Activated CD4-positive, alpha-beta T cell treated with anti-CD3 and anti-CD28 coated beads, Interleukin-2, amount 10 ng/mL, durations not matched to agents 24 days and 14 days (primary cell): ENCODE results near the gene TRIM10. TPM values are rescaled to one million over a fixed set of nuclear protein-coding genes. Genes with fewer than 3 reads are reported as not detected.
"Not testable (repeated sequence)": the region's sequence is repeated elsewhere in the genome, so short reads cannot be mapped to it uniquely, and the experiment has no call there.

Experiments used
- DNase-seq: peaks from one replicate; pipeline ENCODE4 v3.0.0; 2022
- H3K27ac Mint-ChIP-seq: one replicate; pipeline ENCODE4 v1.8.0; 2022; ENCODE audit warnings: mild to moderate bottlenecking, mixed read lengths
- H3K27me3 Mint-ChIP-seq: one replicate; pipeline ENCODE4 v1.8.0; 2022; ENCODE audit warnings: mixed read lengths
- H3K36me3 Mint-ChIP-seq: one replicate; pipeline ENCODE4 v1.8.0; 2022; ENCODE audit warnings: low read depth, mild to moderate bottlenecking, mixed read lengths
- H3K4me1 Mint-ChIP-seq: one replicate; pipeline ENCODE4 v1.8.0; 2021; ENCODE audit warnings: mixed read lengths
- H3K4me3 Mint-ChIP-seq: one replicate; pipeline ENCODE4 v1.8.0; 2022; ENCODE audit warnings: mild to moderate bottlenecking, moderate library complexity, mixed read lengths
- H3K9me3 Mint-ChIP-seq: one replicate; pipeline ENCODE4 v1.8.0; 2021; ENCODE audit warnings: mixed read lengths
- intact Hi-C: fragments of 100-400 bp; cut with micrococcal nuclease; formaldehyde crosslinking; loops from one replicate; pipeline ENCODE4 v1.15.1; 2023
- total RNA-seq: library from RNA; stranded (reverse); gene quantifications from 2 replicates; pipeline ENCODE4 v1.2.3, GENCODE V29; 2022

The TRIM10 gene
- total RNA-seq, 1 donor from 2014 or later = 0.07 TPM

DNA sequence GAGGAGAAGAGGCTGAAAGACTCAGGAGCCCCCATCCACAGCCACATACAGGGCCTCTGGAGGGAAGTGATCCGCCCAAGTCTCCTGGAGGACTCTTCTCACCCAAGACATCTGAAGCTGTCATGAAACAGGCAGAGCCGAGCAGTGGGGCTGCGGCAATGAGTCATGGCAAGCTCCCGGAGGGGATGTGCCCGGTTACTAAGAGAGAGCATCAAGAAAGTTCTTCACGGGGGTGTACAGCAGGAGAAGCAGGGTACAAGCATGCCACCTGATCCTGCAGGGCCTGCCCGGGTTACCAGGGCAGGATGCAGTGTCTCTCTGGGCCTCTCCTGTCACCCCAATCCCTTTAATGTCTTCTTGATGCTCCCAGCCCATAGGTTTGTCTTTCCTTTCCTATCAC is 31.1 kb upstream of the TRIM10 start:
- intact Hi-C loops = no loop called here

DNA sequence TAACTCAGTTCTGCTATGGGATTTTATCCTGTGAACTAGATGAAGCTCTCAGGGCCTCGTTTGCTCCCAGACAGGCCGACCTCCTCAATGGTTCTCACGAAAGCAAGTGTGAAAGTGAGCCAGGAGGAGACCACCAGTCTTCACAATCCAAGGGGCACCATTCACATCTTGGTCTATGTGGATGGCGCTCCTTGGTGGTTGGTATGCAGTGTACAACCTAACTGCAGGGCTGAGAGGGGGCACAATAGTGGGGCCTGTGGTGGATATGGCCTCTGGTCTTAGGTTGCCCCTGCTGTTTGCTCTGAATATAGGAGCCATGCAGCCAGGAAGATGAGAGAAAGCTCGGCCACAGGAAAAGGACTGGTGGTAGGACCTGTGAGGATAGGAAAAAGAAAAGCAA is 27.5 kb upstream of the TRIM10 start:
- intact Hi-C loops = no loop called here
- Mint-ChIP-seq H3K36me3 (peaks cover 71% of the 10 kb centered on the region), H3K9me3 (no peaks in the 10 kb centered on the region)

More for the DNA sequence above, 31.1 kb upstream of the TRIM10 start:
- Mint-ChIP-seq H3K4me3 (no peak overlapping the region), H3K27me3 (no peaks in the 10 kb centered on the region), H3K9me3 (no peaks in the 10 kb centered on the region), H3K4me1 (peaks cover under 1% of the 10 kb centered on the region), H3K27ac (no peak overlapping the region), H3K36me3 (peaks cover 57% of the 10 kb centered on the region)
- no peak for DNase-seq

DNA sequence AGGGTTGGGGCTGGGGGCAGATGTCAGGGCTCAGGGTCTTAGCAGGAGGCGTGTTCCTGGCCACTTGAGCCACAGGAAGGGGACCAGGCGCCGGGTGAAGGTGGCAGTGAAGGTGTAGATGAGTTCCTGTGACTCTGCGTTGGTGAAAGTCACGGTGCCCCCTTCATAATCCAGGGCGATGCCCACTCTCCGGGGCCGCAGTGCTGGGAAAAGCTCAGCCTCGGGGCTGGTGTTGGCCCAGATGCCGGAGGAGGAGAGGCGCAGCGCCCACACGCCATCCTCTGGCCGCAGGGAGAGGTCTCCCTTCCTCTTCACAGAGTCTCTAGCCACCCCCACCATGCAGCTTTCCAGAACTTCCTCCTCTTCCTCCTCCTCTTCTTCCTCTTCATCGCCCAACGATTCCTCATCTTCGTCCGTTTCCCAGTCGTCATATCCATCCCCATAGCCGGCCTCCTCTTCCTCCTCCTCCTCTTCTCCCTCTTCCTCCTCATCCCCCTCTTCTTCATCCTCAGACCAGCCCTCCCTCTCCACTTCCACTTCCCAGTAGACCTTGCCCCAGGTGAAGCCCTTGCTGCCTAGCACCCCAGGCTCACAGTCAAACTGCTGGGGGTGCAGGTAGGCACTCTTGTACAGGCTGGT is 25.0 kb upstream of the TRIM10 start:
- Mint-ChIP-seq H3K27me3 (no peaks in the 10 kb centered on the region), H3K9me3 (peaks cover 5% of the 10 kb centered on the region), H3K36me3 (peaks cover 62% of the 10 kb centered on the region), H3K4me3 (no peak overlapping the region), H3K27ac (no peak overlapping the region), H3K4me1 (no peaks in the 10 kb centered on the region)
- DNase-seq = no peak
- intact Hi-C loops = no loop called here

More for the DNA sequence above, 27.5 kb upstream of the TRIM10 start:
- Mint-ChIP-seq H3K4me3 (no peak overlapping the region), H3K27ac (no peak overlapping the region), H3K4me1 (no peaks in the 10 kb centered on the region), H3K27me3 (no peaks in the 10 kb centered on the region)
- no peak for DNase-seq

DNA sequence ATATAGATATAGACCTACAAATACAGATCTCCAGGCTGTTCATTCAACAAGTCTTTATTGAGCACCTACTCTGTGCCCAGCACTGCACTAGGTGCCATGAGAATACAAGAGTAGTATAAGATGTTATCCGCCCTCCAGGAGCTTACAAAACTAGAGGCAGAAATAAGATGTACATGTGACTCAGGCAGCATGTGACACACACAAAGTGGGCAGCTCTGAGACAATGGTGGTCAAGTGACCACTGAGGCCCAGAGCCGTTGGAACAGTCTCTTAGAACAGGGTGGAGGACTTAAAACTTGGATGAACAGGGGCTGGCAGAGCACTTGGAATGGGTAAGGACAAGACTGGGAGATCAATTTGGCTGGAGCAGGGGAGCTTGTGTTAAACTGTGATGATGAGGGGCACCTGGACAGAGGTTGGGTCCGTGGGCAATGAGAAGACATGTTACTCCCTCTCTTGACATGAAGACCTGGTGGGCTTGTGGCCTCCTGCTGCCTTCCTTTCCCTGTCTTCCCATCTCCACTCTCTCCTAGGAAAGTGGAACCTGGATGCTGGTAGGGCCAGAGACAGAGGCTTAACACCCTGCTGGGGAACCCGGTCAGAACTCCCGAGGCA is 23.5 kb upstream of the TRIM10 start:
- Mint-ChIP-seq H3K27ac (no peak overlapping the region), H3K36me3 (peaks cover 50% of the 10 kb centered on the region), H3K27me3 (peaks cover 3% of the 10 kb centered on the region), H3K4me1 (no peaks in the 10 kb centered on the region), H3K9me3 (peaks cover 11% of the 10 kb centered on the region), H3K4me3 (no peak overlapping the region)
- no peak for DNase-seq
- intact Hi-C loops = no loop called here

DNA sequence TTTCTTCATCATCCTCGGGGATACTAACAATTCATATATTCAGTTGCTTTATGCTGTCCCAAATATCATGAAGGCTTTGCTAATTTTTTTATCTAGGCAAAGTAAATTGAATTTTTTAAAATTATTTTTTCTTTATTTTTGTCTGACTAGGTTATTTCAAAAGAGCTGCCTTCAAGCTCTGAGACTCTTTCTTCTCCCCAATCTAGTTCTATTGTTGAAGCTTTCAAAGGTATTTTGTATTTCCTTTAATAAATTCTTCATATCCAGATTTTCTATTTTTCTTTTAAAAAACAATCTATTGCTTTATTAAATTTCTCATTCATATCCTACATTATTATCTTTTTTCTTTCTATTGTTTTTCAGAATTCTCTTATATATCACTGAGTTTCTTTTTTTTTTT is 19.1 kb upstream of the TRIM10 start:
- intact Hi-C loops = no loop called here
- Mint-ChIP-seq H3K9me3 (peaks cover 27% of the 10 kb centered on the region), H3K27me3 (peaks cover 40% of the 10 kb centered on the region), H3K4me1 (peaks cover 2% of the 10 kb centered on the region), H3K4me3 (no peak overlapping the region), H3K36me3 (peaks cover 15% of the 10 kb centered on the region), H3K27ac (no peak overlapping the region)
- DNase-seq = no peak

DNA sequence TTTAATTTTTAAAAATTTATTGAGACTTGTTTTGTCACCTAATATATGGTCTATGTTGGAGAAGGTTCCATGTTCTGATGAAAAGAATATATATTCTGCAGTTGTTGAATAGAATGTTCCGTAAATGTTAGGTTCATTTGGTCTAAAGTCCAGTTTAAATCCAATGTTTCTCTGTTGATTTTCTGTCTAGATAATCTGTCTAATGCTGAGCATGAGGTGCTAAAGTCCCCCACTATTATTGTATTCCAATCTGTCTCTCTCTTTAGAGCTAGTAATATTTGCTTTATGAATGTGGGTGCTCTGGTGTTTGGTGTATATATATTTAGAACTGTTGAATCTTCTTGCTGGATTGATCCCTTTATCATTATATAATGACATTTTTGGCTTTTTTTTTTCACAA is 17.8 kb upstream of the TRIM10 start:
- Mint-ChIP-seq H3K36me3 (peaks cover 4% of the 10 kb centered on the region), H3K9me3 (peaks cover 27% of the 10 kb centered on the region), H3K4me3 (no peak overlapping the region), H3K4me1 (peaks cover 2% of the 10 kb centered on the region), H3K27me3 (peaks cover 46% of the 10 kb centered on the region), H3K27ac (no peak overlapping the region)
- intact Hi-C loops = no loop called here
- DNase-seq = no peak

DNA sequence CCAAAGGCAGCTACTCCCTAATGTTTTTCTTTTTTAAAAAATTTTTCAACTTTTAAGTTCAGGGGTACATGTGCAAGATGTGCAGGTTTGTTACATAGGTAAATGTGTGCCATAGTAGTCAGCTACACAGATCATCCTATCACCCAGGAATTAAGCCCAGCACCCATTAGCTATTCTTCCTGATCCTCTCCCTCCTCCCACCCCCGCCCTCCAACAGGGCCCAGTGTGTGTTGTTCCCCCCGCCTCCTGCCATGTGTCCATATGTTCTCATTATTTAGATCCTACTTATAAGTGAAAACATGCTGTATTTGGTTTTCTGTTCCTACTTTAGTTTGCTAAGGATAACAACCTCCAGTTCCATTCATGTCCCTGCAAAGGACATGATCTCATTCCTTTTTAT is 14.8 kb upstream of the TRIM10 start:
- Mint-ChIP-seq H3K27me3 (peaks cover 64% of the 10 kb centered on the region), H3K36me3 (peaks cover under 1% of the 10 kb centered on the region), H3K27ac (no peak overlapping the region), H3K4me3 (no peak overlapping the region), H3K4me1 (peaks cover 4% of the 10 kb centered on the region), H3K9me3 (peaks cover 19% of the 10 kb centered on the region)
- intact Hi-C loops = no loop called here
- DNase-seq = no peak

DNA sequence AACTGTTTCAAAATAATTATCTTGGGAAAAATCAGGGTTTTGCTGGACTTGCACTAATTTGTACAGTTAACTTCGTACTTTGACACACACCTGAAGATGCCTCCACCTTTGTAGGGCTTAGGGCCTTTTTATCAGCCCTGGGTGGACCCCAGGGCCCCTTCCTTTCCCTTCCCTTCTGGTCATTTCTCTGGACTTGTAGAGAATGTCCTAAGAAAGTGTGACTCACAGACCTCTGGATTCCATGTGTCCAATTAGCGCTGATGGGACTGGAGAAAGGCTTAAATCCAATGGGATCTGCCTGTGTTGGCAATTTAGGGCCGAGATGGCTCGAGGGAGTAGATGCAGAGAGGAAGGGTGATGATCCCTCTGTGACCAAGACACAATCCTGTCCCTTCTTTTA is 11.7 kb upstream of the TRIM10 start:
- H3K27ac Mint-ChIP-seq = no peak overlapping the region
- H3K27me3 Mint-ChIP-seq = peaks cover 56% of the 10 kb centered on the region
- no peak for DNase-seq
- intact Hi-C loops = no loop called here
- H3K4me1 Mint-ChIP-seq = peaks cover 19% of the 10 kb centered on the region
- H3K9me3 Mint-ChIP-seq = peaks cover 4% of the 10 kb centered on the region
- H3K36me3 Mint-ChIP-seq = no peaks in the 10 kb centered on the region
- H3K4me3 Mint-ChIP-seq = no peak overlapping the region

DNA sequence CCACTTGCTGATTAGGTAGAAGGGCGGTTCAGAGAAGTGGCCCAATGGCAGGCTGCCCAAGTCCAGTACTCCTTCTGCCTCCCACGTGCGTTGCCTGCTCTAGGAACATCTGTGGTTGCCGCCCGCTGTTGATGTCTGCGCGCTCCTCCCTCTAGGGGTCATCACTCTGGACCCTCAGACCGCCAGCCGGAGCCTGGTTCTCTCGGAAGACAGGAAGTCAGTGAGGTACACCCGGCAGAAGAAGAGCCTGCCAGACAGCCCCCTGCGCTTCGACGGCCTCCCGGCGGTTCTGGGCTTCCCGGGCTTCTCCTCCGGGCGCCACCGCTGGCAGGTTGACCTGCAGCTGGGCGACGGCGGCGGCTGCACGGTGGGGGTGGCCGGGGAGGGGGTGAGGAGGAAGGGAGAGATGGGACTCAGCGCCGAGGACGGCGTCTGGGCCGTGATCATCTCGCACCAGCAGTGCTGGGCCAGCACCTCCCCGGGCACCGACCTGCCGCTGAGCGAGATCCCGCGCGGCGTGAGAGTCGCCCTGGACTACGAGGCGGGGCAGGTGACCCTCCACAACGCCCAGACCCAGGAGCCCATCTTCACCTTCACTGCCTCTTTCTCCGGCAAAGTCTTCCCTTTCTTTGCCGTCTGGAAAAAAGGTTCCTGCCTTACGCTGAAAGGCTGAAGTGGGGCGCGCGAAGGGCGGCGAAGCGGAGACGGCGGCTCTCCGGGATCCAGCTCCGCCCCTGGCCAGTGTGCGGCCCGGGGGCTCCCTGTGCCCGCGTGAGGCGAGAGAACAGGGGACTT is 10.9 kb upstream of the TRIM10 start:
- Mint-ChIP-seq H3K9me3 (no peaks in the 10 kb centered on the region), H3K27ac (no peak overlapping the region), H3K4me3 (peak overlapping the region; percentile 17), H3K27me3 (peaks cover 49% of the 10 kb centered on the region), H3K4me1 (peaks cover 25% of the 10 kb centered on the region), H3K36me3 (no peaks in the 10 kb centered on the region)
- intact Hi-C loops = loop anchor here (2.0 kb wide), 1 partner anchor 323 kb away; no protein-coding TSS in a partner anchor
- DNase-seq = no peak

DNA sequence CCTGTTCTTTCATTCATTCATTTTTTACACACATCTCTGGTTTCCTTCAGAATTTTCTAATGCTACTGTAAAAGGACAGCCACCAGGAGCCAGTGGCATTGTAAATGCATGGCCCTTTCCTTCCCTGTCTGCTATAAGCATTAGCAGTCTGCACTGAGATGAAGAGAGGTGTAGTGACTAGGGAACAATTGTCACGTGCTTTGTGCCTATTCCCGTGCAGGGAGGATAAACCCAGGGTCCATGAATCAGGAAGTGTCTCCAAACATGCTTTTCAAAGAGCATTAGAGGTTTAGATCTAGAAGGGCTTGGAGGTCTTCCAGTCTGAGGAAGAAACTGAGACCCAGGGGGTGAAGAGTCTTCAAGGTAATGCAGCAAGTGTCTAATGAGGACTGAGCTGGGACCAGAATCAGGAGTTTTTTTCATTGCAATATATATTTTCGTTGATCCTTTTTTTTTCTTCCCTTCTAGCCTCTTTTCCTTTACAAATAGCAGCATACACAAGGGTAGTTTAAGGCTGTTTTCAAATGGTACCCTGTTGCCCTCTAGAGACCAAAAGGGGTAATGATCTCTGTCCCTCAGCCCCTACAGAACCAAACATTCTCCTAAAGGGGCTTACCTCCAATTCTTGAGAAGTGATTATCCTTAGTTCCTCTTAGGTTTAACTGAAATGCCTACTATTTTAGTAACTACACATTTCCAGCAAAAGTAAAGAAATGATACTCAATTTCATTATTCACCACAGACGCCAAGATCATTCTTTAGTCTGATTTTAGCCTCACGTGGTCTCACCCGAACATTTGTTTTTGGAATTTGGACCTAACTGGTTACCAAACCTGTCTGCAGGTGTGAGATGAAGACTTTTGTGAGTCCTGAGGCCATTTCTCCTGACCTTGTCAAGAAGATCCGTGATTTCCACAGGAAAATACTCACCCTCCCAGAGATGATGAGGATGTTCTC is 8.9 kb upstream of the TRIM10 start:
- Mint-ChIP-seq H3K4me1 (peaks cover 29% of the 10 kb centered on the region), H3K9me3 (no peaks in the 10 kb centered on the region), H3K27ac (no peak overlapping the region), H3K27me3 (peaks cover 30% of the 10 kb centered on the region), H3K4me3 (no peak overlapping the region), H3K36me3 (no peaks in the 10 kb centered on the region)
- DNase-seq = peak; percentile 81
- intact Hi-C loops = loop anchor here (1.0 to 2.0 kb wide), 4 partner anchors 39 to 321 kb away; partner anchors contain the start of gene PPP1R11

DNA sequence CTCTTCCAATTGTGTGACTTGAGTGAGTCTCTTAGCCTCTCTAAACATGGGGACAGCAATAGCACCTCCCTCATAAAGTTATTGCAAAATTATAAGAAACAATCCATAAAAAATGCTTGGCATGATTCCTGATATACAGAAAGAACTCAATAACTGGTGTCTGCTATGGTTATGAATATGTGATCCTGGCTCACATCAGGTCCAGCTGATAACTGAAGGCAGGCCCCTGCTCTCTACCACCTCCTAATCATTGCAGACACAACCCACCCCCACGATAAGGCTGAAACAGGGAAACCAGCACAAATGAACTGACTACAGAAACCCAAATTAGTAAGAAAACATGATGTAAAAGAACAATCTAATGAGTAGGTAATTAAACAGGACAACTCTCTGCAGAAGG is 7.7 kb upstream of the TRIM10 start:
- DNase-seq = no peak
- Mint-ChIP-seq H3K4me3 (no peak overlapping the region), H3K27ac (no peak overlapping the region), H3K9me3 (no peaks in the 10 kb centered on the region), H3K27me3 (peaks cover 26% of the 10 kb centered on the region), H3K4me1 (peaks cover 33% of the 10 kb centered on the region), H3K36me3 (no peaks in the 10 kb centered on the region)
- intact Hi-C loops = no loop called here

DNA sequence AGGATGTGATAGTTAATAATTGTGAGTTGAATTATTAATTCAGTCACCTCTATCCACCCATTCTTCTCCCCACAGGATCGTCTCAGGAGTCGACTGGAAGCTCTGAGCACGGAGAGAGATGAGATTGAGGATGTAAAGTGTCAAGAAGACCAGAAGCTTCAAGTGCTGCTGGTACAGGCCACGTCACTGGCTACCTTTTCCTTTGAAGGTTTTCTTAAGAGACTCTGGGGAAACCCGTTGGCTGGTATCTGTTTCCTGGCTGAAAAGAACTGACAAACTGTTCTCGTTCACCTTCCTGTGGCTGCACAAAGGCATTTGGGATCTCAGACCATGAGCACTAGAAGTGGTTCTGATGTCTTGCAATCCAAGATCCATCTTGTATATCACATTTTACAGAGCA is 6.1 kb upstream of the TRIM10 start:
- DNase-seq = peak; percentile 82
- Mint-ChIP-seq H3K4me1 (peaks cover 46% of the 10 kb centered on the region), H3K27ac (peak overlapping the region; percentile 34), H3K4me3 (peak overlapping the region; percentile 46), H3K36me3 (no peaks in the 10 kb centered on the region), H3K9me3 (no peaks in the 10 kb centered on the region), H3K27me3 (peaks cover 16% of the 10 kb centered on the region)
- intact Hi-C loops = no loop called here

DNA sequence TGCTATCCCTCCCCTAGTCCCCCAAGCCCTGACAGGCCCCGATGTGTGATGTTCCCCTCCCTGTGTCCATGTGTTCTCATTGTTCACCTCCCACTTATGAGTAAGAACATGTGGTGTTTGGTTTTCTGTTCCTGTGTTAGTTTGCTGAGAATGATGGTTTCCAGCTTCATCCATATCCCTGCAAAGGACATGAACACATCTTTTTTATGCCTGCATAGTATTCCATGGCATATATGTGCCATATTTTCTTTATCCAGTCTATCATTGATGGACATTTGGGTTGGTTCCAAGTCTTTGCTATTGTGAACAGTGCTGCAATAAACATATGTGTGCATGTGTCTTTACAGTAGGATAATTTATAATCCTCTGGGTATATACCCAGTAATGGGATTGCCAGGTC is 4.2 kb upstream of the TRIM10 start:
- H3K27ac Mint-ChIP-seq, H3K9me3 Mint-ChIP-seq, H3K27me3 Mint-ChIP-seq, intact Hi-C loops, H3K36me3 Mint-ChIP-seq, H3K4me3 Mint-ChIP-seq, DNase-seq: not testable (repeated sequence)
- H3K4me1 Mint-ChIP-seq = peaks cover 44% of the 10 kb centered on the region
